Sciatic nerve (tissue), 2 donors: ENCODE measurements around the gene OOSP4A. TPM values are rescaled to one million over a fixed set of nuclear protein-coding genes. Genes with fewer than 3 reads are reported as not detected.
"Not testable (repeated sequence)": the region's sequence is repeated elsewhere in the genome, so short reads cannot be mapped to it uniquely, and the experiment has no call there.

Experiments used
- ATAC-seq: fragments of 200-7000 bp; cut with Tn5 transposase; one replicate; pipeline ENCODE4 v1.9.1; 2020; ENCODE audit warnings: mild to moderate bottlenecking, moderate library complexity
- DNase-seq: peaks from one replicate; pipeline ENCODE4 v3.0.0-alpha.2; 2020; ENCODE audit warnings: low spot score
- intact Hi-C: fragments of 100-400 bp; cut with DNase I; formaldehyde crosslinking; loops from one replicate; pipeline ENCODE4 v1.14.2; 2022
- total RNA-seq: library from RNA; stranded (reverse); fragmentation: NEBNext Ultra II Directional; extraction: Animal tissue kit (Norgen Biotek cat#: 25700); gene quantifications from one replicate; pipeline ENCODE4 v1.2.1, GENCODE V29; 2021
- donor health status: DM: no; HTN: no; CAD: no.
- donor health status: DM: no; HTN: no; CAD: no.

The OOSP4A gene
- total RNA-seq, 1 donor from 2014 or later, result not detected

DNA sequence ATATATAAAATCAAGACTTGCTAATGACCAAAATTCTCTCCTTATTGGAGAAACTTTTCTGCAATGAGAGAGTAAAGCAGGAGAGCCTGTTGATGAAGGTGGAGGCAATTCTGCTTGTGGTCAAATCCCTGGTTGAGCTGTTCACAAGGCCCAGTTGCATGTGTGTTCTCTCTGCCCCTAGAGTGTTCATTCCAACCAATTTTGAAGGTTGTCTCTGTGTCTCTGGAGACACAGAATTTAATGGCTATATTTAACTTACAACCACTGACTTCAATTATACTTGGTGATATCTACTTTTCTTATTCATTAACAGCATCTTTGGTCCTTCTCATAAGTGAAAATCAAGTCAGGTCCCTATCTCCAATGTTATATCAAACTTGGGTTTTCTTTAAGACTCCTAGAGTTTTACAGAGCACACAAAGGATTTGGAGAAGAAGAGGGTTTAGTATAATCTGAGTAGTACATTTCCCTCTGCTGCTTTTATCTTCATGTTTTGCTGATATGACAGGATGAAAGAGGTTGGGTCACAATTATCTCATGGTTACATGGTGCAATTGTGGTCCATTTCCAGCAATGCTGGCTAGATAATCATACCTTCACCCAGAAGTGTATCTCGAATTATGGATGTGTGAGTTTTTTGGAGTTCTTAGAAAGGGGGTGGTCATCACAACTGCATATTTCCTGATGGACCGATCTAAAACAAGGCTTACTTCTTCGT lies 4.0 kb downstream of the OOSP4A start:
- DNase-seq (no peak), ATAC-seq (no peak)
- intact Hi-C loops, result no loop called here

GRCh38 chr11:59968395-59968783 lies 4.6 kb downstream of the OOSP4A start:
- DNase-seq, result no peak
- no peak for ATAC-seq
- intact Hi-C loops, result no loop called here

DNA sequence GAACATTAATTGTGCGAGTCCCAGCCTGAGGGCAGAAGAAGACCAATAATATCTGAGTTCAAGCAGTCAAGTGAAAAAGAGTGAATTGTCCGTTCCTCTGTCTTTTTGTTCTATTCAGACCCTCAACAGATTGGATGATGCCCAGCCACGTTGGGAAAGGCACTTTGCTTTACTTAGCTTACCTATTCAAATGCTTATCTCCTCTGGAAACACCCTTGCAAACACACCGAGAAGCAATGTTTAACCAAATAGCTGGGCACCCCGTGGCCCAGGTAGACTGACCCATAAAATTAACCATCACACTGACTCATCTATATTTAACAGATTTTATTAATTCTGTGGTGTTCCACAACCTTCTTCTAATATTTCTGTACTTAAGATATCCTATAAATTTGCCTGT lies 9.3 kb downstream of the OOSP4A start:
- no peak for ATAC-seq
- no peak for DNase-seq
- intact Hi-C loops, result no loop called here

- intact Hi-C loops, result no loop called here
- DNase-seq (no peak), ATAC-seq (no peak)
Measured at GRCh38 chr11:59981106-59981770, 17.4 kb downstream of the OOSP4A start.

- intact Hi-C loops, DNase-seq, ATAC-seq: not testable (repeated sequence)
Measured at GRCh38 chr11:59982037-59982436, 18.2 kb downstream of the OOSP4A start.

GRCh38 chr11:59983212-59983611 lies 19.4 kb downstream of the OOSP4A start:
- intact Hi-C loops, result no loop called here
- ATAC-seq, result no peak

DNA sequence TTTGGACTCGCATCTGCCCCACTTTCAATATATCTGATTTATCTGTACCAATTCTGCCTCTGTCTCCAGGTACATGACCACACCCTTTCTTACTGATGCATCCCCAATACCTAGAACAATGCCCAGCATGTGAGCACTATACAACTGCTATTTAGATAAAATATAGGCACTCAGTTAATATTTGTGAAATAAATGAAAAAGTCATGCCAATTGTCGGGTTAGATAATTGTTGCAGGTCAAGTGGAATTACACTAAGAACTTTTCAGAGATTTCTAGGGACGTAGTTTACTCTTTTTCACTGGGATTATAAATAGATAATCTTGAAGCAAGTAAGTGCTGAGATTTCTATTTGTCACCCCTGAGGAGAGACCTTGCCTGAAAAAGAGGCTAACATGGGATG lies 20.5 kb downstream of the OOSP4A start:
- DNase-seq, result no peak
- ATAC-seq, result no peak
- intact Hi-C loops, result no loop called here

More at GRCh38 chr11:59983212-59983611, 19.4 kb downstream of the OOSP4A start:
- no peak for DNase-seq

GRCh38 chr11:59990421-59990820 lies 26.6 kb downstream of the OOSP4A start:
- ATAC-seq (no peak), DNase-seq (no peak)
- intact Hi-C loops, result no loop called here

DNA sequence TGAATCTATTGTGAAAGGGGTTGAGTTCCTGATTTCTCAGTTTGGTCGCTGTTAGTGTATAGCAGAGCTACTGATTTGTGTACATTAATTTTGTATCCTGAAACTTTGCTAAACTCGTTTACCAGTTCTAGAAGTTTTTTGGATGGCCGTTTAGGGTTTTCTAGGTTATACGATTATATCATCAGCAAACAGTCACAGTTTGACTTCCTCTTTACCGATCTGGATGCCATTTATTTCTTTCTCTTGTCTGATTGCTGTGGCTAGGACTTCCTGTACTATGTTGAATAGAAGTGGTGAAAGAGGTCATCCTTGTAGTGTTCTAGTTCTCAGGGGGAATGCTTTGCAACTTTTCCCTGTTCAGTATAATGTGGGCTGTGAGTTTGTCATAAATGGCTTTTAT lies 28.6 kb downstream of the OOSP4A start:
- intact Hi-C loops, result no loop called here
- ATAC-seq (no peak), DNase-seq (no peak)

DNA sequence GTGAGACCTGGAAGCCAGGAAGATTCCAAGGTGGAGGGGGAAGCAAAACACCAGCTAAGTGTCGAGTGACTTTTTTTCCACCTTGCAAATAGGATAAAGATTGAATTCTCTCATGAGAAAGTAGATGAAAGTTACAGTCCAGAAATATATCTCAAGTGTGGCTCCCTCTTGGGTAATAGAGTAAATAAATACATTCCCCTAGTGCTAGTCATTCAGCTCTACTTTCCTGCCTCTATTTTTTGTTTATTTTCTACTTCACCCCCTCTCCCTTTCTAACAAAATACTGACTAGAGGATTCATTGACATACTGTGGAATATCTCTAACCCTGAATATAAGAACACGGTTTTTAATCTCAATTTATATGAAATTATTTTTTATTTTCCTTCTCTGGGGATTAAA lies 34.0 kb downstream of the OOSP4A start:
- ATAC-seq, result no peak

DNA sequence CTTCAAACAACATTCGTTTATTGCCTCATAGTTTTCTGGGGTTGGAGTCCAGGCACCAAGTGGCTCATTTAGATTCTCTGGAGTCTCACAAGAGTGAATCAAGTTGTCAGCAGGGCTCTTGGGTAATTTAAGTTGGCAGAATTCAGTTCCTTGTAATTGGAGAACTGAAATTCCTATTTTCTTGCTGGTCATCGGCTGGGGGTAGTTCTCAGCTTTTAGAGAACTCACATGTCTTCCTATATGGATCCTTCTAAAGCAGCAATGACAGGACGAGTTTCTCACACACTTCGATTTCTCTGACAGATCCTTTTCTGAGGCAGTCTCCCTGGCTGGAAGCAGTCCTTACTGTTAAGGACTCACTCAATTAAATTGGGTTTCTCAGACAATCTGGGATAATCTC lies 35.9 kb downstream of the OOSP4A start:
- no peak for DNase-seq
- intact Hi-C loops, result no loop called here

More for the DNA sequence above, 34.0 kb downstream of the OOSP4A start:
- DNase-seq, result no peak
- intact Hi-C loops, result no loop called here

GRCh38 chr11:60003729-60004128 lies 39.9 kb downstream of the OOSP4A start:
- no peak for DNase-seq
- no peak for ATAC-seq
- intact Hi-C loops, result no loop called here

More for the DNA sequence above, 35.9 kb downstream of the OOSP4A start:
- ATAC-seq, result no peak

- intact Hi-C loops, result no loop called here
- no peak for ATAC-seq
- DNase-seq, result no peak
Measured at GRCh38 chr11:60005360-60005759, 41.5 kb downstream of the OOSP4A start.

GRCh38 chr11:60016881-60017280 lies 53.0 kb downstream of the OOSP4A start, which contains the start of gene OOSP4B:
Gene OOSP4B, plus strand, starts transcription at chr11:60017181.
- no peak for ATAC-seq
- intact Hi-C loops, result no loop called here
- DNase-seq, result no peak

DNA sequence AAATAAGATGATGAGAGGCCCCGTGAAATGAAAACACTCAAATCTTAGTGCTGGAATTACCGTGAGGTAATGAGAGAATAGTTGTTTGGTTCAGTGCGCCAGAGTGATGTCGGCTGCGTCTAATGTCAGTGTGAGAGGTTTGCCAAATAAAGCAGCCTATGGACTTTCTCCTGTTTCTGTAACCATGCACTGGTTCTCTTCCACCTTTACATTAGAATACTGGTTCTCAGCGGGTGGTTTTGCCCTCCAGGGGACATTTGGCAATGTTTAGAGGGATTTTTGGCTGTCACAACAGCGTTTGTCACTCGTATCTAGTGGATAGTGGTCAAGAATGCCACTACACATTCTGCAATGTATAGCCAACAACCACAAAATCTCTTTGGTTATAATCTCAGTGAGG lies 54.2 kb downstream of the OOSP4A start:
- no peak for ATAC-seq
- intact Hi-C loops, result no loop called here

More for the DNA sequence above, 54.2 kb downstream of the OOSP4A start:
- DNase-seq, result no peak

Other genes starting within 250 kb of the OOSP4A start
- 19.3 TPM for gene STX3, start 208.7 kb upstream of the OOSP4A start, total RNA-seq
- 25.1 TPM for gene MRPL16, start 153.3 kb upstream of the OOSP4A start, total RNA-seq
- gene CBLIF, start 118.5 kb upstream of the OOSP4A start, total RNA-seq, result not detected
- 1.3 TPM for gene TCN1, start 97.5 kb upstream of the OOSP4A start, total RNA-seq
- not detected for gene OOSP3, start 85.3 kb upstream of the OOSP4A start, total RNA-seq
- not detected for gene OOSP1, start 25.6 kb upstream of the OOSP4A start, total RNA-seq
- gene OOSP4B, start 53.1 kb downstream of the OOSP4A start, total RNA-seq, result not detected
- gene OOSP2, start 76.4 kb downstream of the OOSP4A start, total RNA-seq, result not detected
- gene MS4A3, start 92.6 kb downstream of the OOSP4A start, total RNA-seq, result 1.4 TPM
- gene MS4A2, start 124.6 kb downstream of the OOSP4A start, total RNA-seq, result 3.1 TPM
- gene MS4A6A, start 219.1 kb downstream of the OOSP4A start, total RNA-seq, result 87.6 TPM